SK-N-SH (cell line): ENCODE results near the gene MAP2K3. TPM values are rescaled to one million over a fixed set of nuclear protein-coding genes. Genes with fewer than 3 reads are reported as not detected.
"Not testable (repeated sequence)": the region's sequence is repeated elsewhere in the genome, so short reads cannot be mapped to it uniquely, and the experiment has no call there.

ENCODE experiments used
- CTCF ChIA-PET: fragments of 300-600, 350-600 bp; formaldehyde crosslinking; extraction: SDS; loops from one replicate; lab custom pipeline; 2021; lab: Yijun Ruan, JAX
- POLR2A ChIA-PET: fragments of 350-600 bp; sonication (Branson Sonifier 250); formaldehyde crosslinking; extraction: SDS; loops from one replicate; lab custom pipeline; 2020; ENCODE audit warnings: antibody characterized with exemption, inconsistent platforms; lab: Yijun Ruan, JAX
- DNase-seq: peaks from one replicate; pipeline ENCODE4 v3.0.0; 2012
- H2AFZ ChIP-seq: fragments of 200-600 bp; sonication (generic); 2 replicates; pipeline ENCODE4 v1.8.1; 2016; ENCODE audit warnings: antibody characterized with exemption, mild to moderate bottlenecking, low read depth
- H3F3A ChIP-seq: fragments of 200-600 bp; sonication (generic); replicated peaks from 2 replicates; pipeline ENCODE3; 2016; ENCODE audit warnings: antibody characterized with exemption, mild to moderate bottlenecking; ENCODE audit not compliant: insufficient read depth
- H3K27ac ChIP-seq, 2 experiments: fragments of 200-500 bp in 1 of 2; fragments of 200-600 bp in 1 of 2; sonication (Bioruptor generic) in 1 of 2; sonication (generic), shearing (Covaris generic) in 1 of 2; 2 replicates each; pipeline versions ENCODE4 v1.5.1 to v1.6.1; 2014 to 2016; ENCODE audit warnings: low read depth in 2 of 2, inconsistent platforms in 1 of 2, low read length in 1 of 2, mild to moderate bottlenecking in 1 of 2, mixed read lengths in 1 of 2
- H3K27me3 ChIP-seq: fragments of 200-600 bp; sonication (generic), shearing (Covaris generic); 2 replicates; pipeline ENCODE4 v1.6.1; 2016; ENCODE audit warnings: mixed run types; ENCODE audit not compliant: insufficient read depth
- H3K36me3 ChIP-seq, 2 experiments: fragments of 200-500 bp in 1 of 2; fragments of 200-600 bp in 1 of 2; sonication (Bioruptor generic) in 1 of 2; sonication (generic) in 1 of 2; replicated peaks in 1 of 2; 2 replicates each; pipeline versions ENCODE3 to v1.5.1; 2014 to 2016; ENCODE audit warnings: low read length in 1 of 2, mild to moderate bottlenecking in 1 of 2; ENCODE audit not compliant: insufficient read depth in 2 of 2, control insufficient read depth in 1 of 2
- H3K4me1 ChIP-seq, 2 experiments: fragments of 200-500 bp in 1 of 2; fragments of 200-600 bp in 1 of 2; sonication (Bioruptor generic) in 1 of 2; sonication (generic), shearing (Covaris generic) in 1 of 2; 2 replicates each; pipeline versions ENCODE4 v1.5.1 to v1.6.1; 2014 to 2016; ENCODE audit warnings: low read depth in 1 of 2, low read length in 1 of 2, mixed run types in 1 of 2; ENCODE audit not compliant: insufficient read depth in 2 of 2, control insufficient read depth in 1 of 2
- H3K4me2 ChIP-seq: fragments of 200-600 bp; sonication (generic), shearing (Covaris generic); 2 replicates; pipeline ENCODE4 v1.6.1; 2017; ENCODE audit warnings: mixed run types
- H3K4me3 ChIP-seq, 2 experiments: fragments of 200-500 bp in 1 of 2; fragments of 200-600 bp in 1 of 2; sonication (Bioruptor generic) in 1 of 2; sonication (generic), shearing (Covaris generic) in 1 of 2; 2 replicates each; pipeline versions ENCODE4 v1.5.1 to v1.8.1; 2014 to 2016; ENCODE audit warnings: low read depth in 2 of 2, inconsistent platforms in 1 of 2, low read length in 1 of 2, mild to moderate bottlenecking in 1 of 2, mixed read lengths in 1 of 2, moderate library complexity in 1 of 2
- H3K79me2 ChIP-seq: fragments of 200-600 bp; sonication (generic); 2 replicates; pipeline ENCODE4 v1.8.1; 2017; ENCODE audit warnings: mild to moderate bottlenecking; ENCODE audit not compliant: insufficient read depth
- H3K9ac ChIP-seq: fragments of 200-600 bp; sonication (generic); 2 replicates; pipeline ENCODE4 v1.6.1; 2017; ENCODE audit warnings: mixed run types
- H3K9me2 ChIP-seq: fragments of 200-600 bp; sonication (generic); 2 replicates; pipeline ENCODE4 v1.6.1; 2017; ENCODE audit warnings: mixed run types
- H3K9me3 ChIP-seq: fragments of 200-600 bp; sonication (generic); 2 replicates; pipeline ENCODE4 v1.6.1; 2017; ENCODE audit warnings: mixed run types, mild to moderate bottlenecking, moderate library complexity
- H4K20me1 ChIP-seq: fragments of 200-600 bp; sonication (generic); 2 replicates; pipeline ENCODE4 v1.6.1; 2017; ENCODE audit warnings: mild to moderate bottlenecking, mixed run types; ENCODE audit not compliant: insufficient read depth
- WGBS: methylation state at CpG from one replicate; pipeline ENCODE4 v1.1.6; 2017; ENCODE audit warnings: low lambda C conversion rate; 5-methylcytosine and 5-hydroxymethylcytosine counted together
- polyA plus RNA-seq, 3 experiments: library from polyadenylated mRNA; depleted of rRNA; stranded (reverse); fragments of >200 nt; gene quantifications; 2 replicates each; pipeline ENCODE4 v1.2.3, GENCODE V29; 2012

Gene MAP2K3
- polyA plus RNA-seq, 1 of the 3 experiments (the other 2 are of a cell fraction): 30.0 TPM

GRCh38 chr17:21321744-21322191 lies 37.3 kb downstream of the MAP2K3 start:
- H3K9me2 ChIP-seq, H2AFZ ChIP-seq, H4K20me1 ChIP-seq, H3K27me3 ChIP-seq, H3K9ac ChIP-seq, H3K9me3 ChIP-seq, H3K4me3 ChIP-seq, H3K4me2 ChIP-seq, DNase-seq, H3K27ac ChIP-seq, H3K79me2 ChIP-seq, H3K36me3 ChIP-seq, H3F3A ChIP-seq, H3K4me1 ChIP-seq, CTCF ChIA-PET: not testable (repeated sequence)
- POLR2A ChIA-PET: interaction anchor here (0.5 kb wide), 1 partner anchor 56 kb away, joined by 3 read pairs; no protein-coding TSS in a partner anchor
- 84% methylated on average over 8 of the region's 9 CpGs for WGBS

GRCh38 chr17:21323257-21324111 lies 39.0 kb downstream of the MAP2K3 start:
- H3K9me3 ChIP-seq, H3K4me1 ChIP-seq, H3K9me2 ChIP-seq, H4K20me1 ChIP-seq, CTCF ChIA-PET, H3F3A ChIP-seq, DNase-seq, H3K27ac ChIP-seq, H3K27me3 ChIP-seq, H3K79me2 ChIP-seq, H3K9ac ChIP-seq, H3K36me3 ChIP-seq, POLR2A ChIA-PET: not testable (repeated sequence)
- peak overlapping the region; percentile 76 for H3K4me2 ChIP-seq
- peak overlapping the region; percentile 89 for H2AFZ ChIP-seq
- peak overlapping the region; percentile 53 to 66 for H3K4me3 ChIP-seq
- WGBS: 31% methylated on average over 33 of the region's 37 CpGs

- 10% methylated on average over 5 of the region's 5 CpGs for WGBS
- CTCF ChIA-PET, H3K4me1 ChIP-seq: not testable (repeated sequence)
These were observed 40.2 kb downstream of the MAP2K3 start for GRCh38 chr17:21324741-21325140.

GRCh38 chr17:21327921-21328320 lies 43.4 kb downstream of the MAP2K3 start:
- H3F3A ChIP-seq, H3K36me3 ChIP-seq, H3K9me3 ChIP-seq, H4K20me1 ChIP-seq, H3K4me3 ChIP-seq, H3K79me2 ChIP-seq, H3K4me1 ChIP-seq, H3K4me2 ChIP-seq, H3K9ac ChIP-seq, DNase-seq, POLR2A ChIA-PET, H3K27me3 ChIP-seq, H3K27ac ChIP-seq, H3K9me2 ChIP-seq, CTCF ChIA-PET, H2AFZ ChIP-seq: not testable (repeated sequence)
- 20% methylated on average over 1 of the region's 1 CpG for WGBS

More at GRCh38 chr17:21324741-21325140, 40.2 kb downstream of the MAP2K3 start:
- H3K9me2 ChIP-seq, POLR2A ChIA-PET, H3K27me3 ChIP-seq, H3K36me3 ChIP-seq, H4K20me1 ChIP-seq, H3F3A ChIP-seq, H3K4me2 ChIP-seq, H3K9me3 ChIP-seq, H2AFZ ChIP-seq, DNase-seq, H3K4me3 ChIP-seq, H3K79me2 ChIP-seq, H3K9ac ChIP-seq, H3K27ac ChIP-seq: not testable (repeated sequence)

GRCh38 chr17:21328778-21329177 lies 44.3 kb downstream of the MAP2K3 start:
- H3F3A ChIP-seq, H3K9ac ChIP-seq, H3K4me2 ChIP-seq, DNase-seq, H3K27ac ChIP-seq, H3K36me3 ChIP-seq, H3K9me3 ChIP-seq, H3K4me3 ChIP-seq, H4K20me1 ChIP-seq, H3K27me3 ChIP-seq, CTCF ChIA-PET, H2AFZ ChIP-seq, H3K9me2 ChIP-seq, POLR2A ChIA-PET, H3K79me2 ChIP-seq, H3K4me1 ChIP-seq: not testable (repeated sequence)
- 5% methylated on average over 2 of the region's 2 CpGs for WGBS
